ENCODE measurements around the gene DMKN. TPM values are rescaled to one million over a fixed set of nuclear protein-coding genes. Genes with fewer than 3 reads are reported as not detected.

DMKN gene
- total and polyA plus RNA-seq, 2 donors (not counting 3 experiments of a cell fraction or from before 2014, with no cell fraction given): not detected

GRCh38 chr19:35491836-35492360 is 21.6 kb downstream of the DMKN start:
- no peaks in the 10 kb centered on the region for H3K9me1 ChIP-seq (replicated peaks; ENCODE audit: control insufficient read depth, extremely low read depth, insufficient read depth, low read length)
- CTCF ChIA-PET: interaction anchor here (3.2 kb wide), 1 partner anchor 139 kb away, joined by 19 read pairs; no protein-coding TSS in a partner anchor
- H3K27me3 ChIP-seq (ENCODE audit: control insufficient read depth in 2 of 2, insufficient read depth in 2 of 2, low read length in 2 of 2): no peaks in the 10 kb centered on the region
- no peak overlapping the region for H3K4me3 ChIP-seq (replicated peaks in 1 of 3; ENCODE audit: insufficient read depth in 1 of 3, low read depth in 1 of 3, low read length in 3 of 3)
- no TSS peak for BruUV-seq (replicated peaks)
- no peaks in the 10 kb centered on the region for H4K20me1 ChIP-seq (replicated peaks; ENCODE audit: control insufficient read depth, extremely low read depth, insufficient read depth, low read length)
- TF ChIP-seq JUN (IDR thresholded peaks at IDR 0.05; ENCODE audit: borderline replicate concordance, insufficient read depth, insufficient read length, low read depth) (no peak), CTCF (IDR thresholded peaks at IDR 0.05; ENCODE audit: extremely low read depth in 1 of 2, insufficient read depth in 1 of 2, low read depth in 1 of 2, low read length in 2 of 2) (no peak), EZH2 (IDR thresholded peaks at IDR 0.05; ENCODE audit: borderline replicate concordance, low read depth, low read length, severe bottlenecking) (no peak), GATA2 (IDR thresholded peaks at IDR 0.05; ENCODE audit: insufficient read depth, insufficient read length, low read depth, low read length) (no peak), FOS (IDR thresholded peaks at IDR 0.05; ENCODE audit: borderline replicate concordance, insufficient read depth, low read length) (no peak)
- H3K4me1 ChIP-seq (ENCODE audit: control insufficient read depth, extremely low read depth, insufficient read depth, low read length): no peaks in the 10 kb centered on the region
- dilution Hi-C loops (cut with MboI; ENCODE audit: extremely low pct_ligation_motif_present, low sequenced_read_pairs): no loop called here
- no peaks in the 10 kb centered on the region for H3K79me2 ChIP-seq (ENCODE audit: control insufficient read depth, insufficient read depth, low read length)
- FAIRE-seq (no peak), DNase-seq (ENCODE audit: low read depth, low spot score) (no peak)
- no peak overlapping the region for H3K27ac ChIP-seq (ENCODE audit: insufficient read depth, low read depth, low read length)
- intact Hi-C loops (cut with micrococcal nuclease): no loop called here
- POLR2A ChIA-PET: no interaction called here
- no peaks in the 10 kb centered on the region for H3K9me3 ChIP-seq (replicated peaks; ENCODE audit: control insufficient read depth, insufficient read depth, low read length)
- no peak overlapping the region for H2AFZ ChIP-seq (ENCODE audit: low read depth, low read length)
- H3K9ac ChIP-seq (replicated peaks; ENCODE audit: extremely low read depth, insufficient read depth, low read length): no peak overlapping the region
- H3K4me2 ChIP-seq (ENCODE audit: insufficient read depth, low read length): no peak overlapping the region
- no peaks in the 10 kb centered on the region for H3K36me3 ChIP-seq (ENCODE audit: control insufficient read depth in 2 of 2, extremely low read depth in 1 of 2, insufficient read depth in 2 of 2, low read length in 2 of 2)

- ChIA-PET CTCF (no interaction called here), POLR2A (no interaction called here)
- Histone ChIP-seq H3K27me3 (ENCODE audit: control insufficient read depth in 2 of 2, insufficient read depth in 2 of 2, low read length in 2 of 2) (no peaks in the 10 kb centered on the region), H3K4me1 (ENCODE audit: control insufficient read depth, extremely low read depth, insufficient read depth, low read length) (no peaks in the 10 kb centered on the region), H3K36me3 (ENCODE audit: control insufficient read depth in 2 of 2, extremely low read depth in 1 of 2, insufficient read depth in 2 of 2, low read length in 2 of 2) (no peaks in the 10 kb centered on the region), H3K27ac (ENCODE audit: insufficient read depth, low read depth, low read length) (no peak within 1 kb of the TSS), H3K4me2 (ENCODE audit: insufficient read depth, low read length) (no peak within 1 kb of the TSS), H3K9me3 (replicated peaks; ENCODE audit: control insufficient read depth, insufficient read depth, low read length) (no peaks in the 10 kb centered on the region), H2AFZ (ENCODE audit: low read depth, low read length) (no peak within 1 kb of the TSS), H3K9me1 (replicated peaks; ENCODE audit: control insufficient read depth, extremely low read depth, insufficient read depth, low read length) (no peaks in the 10 kb centered on the region), H3K4me3 (replicated peaks in 1 of 3; ENCODE audit: insufficient read depth in 1 of 3, low read depth in 1 of 3, low read length in 3 of 3) (no peak within 1 kb of the TSS), H3K9ac (replicated peaks; ENCODE audit: extremely low read depth, insufficient read depth, low read length) (no peak within 1 kb of the TSS), H4K20me1 (replicated peaks; ENCODE audit: control insufficient read depth, extremely low read depth, insufficient read depth, low read length) (no peaks in the 10 kb centered on the region), H3K79me2 (ENCODE audit: control insufficient read depth, insufficient read depth, low read length) (no peaks in the 10 kb centered on the region)
- TF ChIP-seq MYC (IDR thresholded peaks at IDR 0.05; ENCODE audit: low read depth, low read length) (no peak), MAX (IDR thresholded peaks at IDR 0.05; ENCODE audit: insufficient read depth, insufficient read length) (no peak), EZH2 (IDR thresholded peaks at IDR 0.05; ENCODE audit: borderline replicate concordance, low read depth, low read length, severe bottlenecking) (no peak), FOS (IDR thresholded peaks at IDR 0.05; ENCODE audit: borderline replicate concordance, insufficient read depth, low read length) (no peak), JUN (IDR thresholded peaks at IDR 0.05; ENCODE audit: borderline replicate concordance, insufficient read depth, insufficient read length, low read depth) (no peak), GATA2 (IDR thresholded peaks at IDR 0.05; ENCODE audit: insufficient read depth, insufficient read length, low read depth, low read length) (no peak), POLR2AphosphoS5 (IDR thresholded peaks at IDR 0.05; ENCODE audit: insufficient read depth, low read depth, low read length) (no peak), POLR2A (IDR thresholded peaks at IDR 0.05; ENCODE audit: low read depth, low read length) (no peak), CTCF (IDR thresholded peaks at IDR 0.05; ENCODE audit: extremely low read depth in 1 of 2, insufficient read depth in 1 of 2, low read depth in 1 of 2, low read length in 2 of 2) (no peak)
- intact Hi-C loops (cut with micrococcal nuclease): no loop called here
- FAIRE-seq: no peak
- no peak for DNase-seq (ENCODE audit: low read depth, low spot score)
- dilution Hi-C loops (cut with MboI; ENCODE audit: extremely low pct_ligation_motif_present, low sequenced_read_pairs): no loop called here
- no TSS peak for BruUV-seq (replicated peaks)
These were observed 23.1 kb downstream of the DMKN start, which contains the start of gene KRTDAP for GRCh38 chr19:35490364-35490763. Gene KRTDAP, minus strand, starts transcription at chr19:35490464. Its CDS starts 22 bp downstream, at chr19:35490442.

Measured in endothelial cell of umbilical vein (primary cell).